IMR-90 (cell line): ENCODE measurements around the gene GCNT2. TPM values are rescaled to one million over a fixed set of nuclear protein-coding genes. Genes with fewer than 3 reads are reported as not detected.

ENCODE experiments used
- ATAC-seq: fragments of 200-7000 bp; cut with Tn5 transposase; 2 replicates; pipeline ENCODE4 v1.9.1; 2020; ENCODE audit warnings: low read depth, mild to moderate bottlenecking, moderate library complexity
- BruUV-seq: library from RNA; stranded (reverse); fragments of 400-500 nt; replicated peaks from 2 replicates; lab custom pipeline; 2021; lab: Mats Ljungman, UMichigan
- CTCF ChIA-PET: fragments of 300-600 bp; formaldehyde crosslinking; extraction: SDS; loops from one replicate; lab custom pipeline; 2021; ENCODE audit warnings: antibody characterized with exemption; lab: Yijun Ruan, JAX
- POLR2A ChIA-PET: fragments of 300-600 bp; sonication (Branson Sonifier 250); formaldehyde crosslinking; loops from one replicate; lab custom pipeline; 2022; ENCODE audit warnings: antibody characterized with exemption; ENCODE audit not compliant: unreplicated experiment; lab: Charles Lee
- DNase-seq: peaks from one replicate; pipeline ENCODE4 v3.0.0; 2013
- H2AFZ ChIP-seq: replicated peaks from 2 replicates; pipeline ENCODE3; 2013; ENCODE audit warnings: low read length, mild to moderate bottlenecking; ENCODE audit not compliant: poor library complexity
- H2AK5ac ChIP-seq: 2 replicates; pipeline ENCODE4 v1.6.1; 2013; ENCODE audit warnings: low read depth, low read length, inconsistent platforms
- H2AK9ac ChIP-seq: replicated peaks from 2 replicates; pipeline ENCODE3; 2013; ENCODE audit warnings: mild to moderate bottlenecking, low read depth, low read length, moderate library complexity; ENCODE audit not compliant: poor library complexity
- H2BK120ac ChIP-seq: 2 replicates; pipeline ENCODE4 v1.6.1; 2013; ENCODE audit warnings: low read depth, low read length, inconsistent platforms
- H2BK15ac ChIP-seq: 3 replicates; pipeline ENCODE4 v1.6.1; 2013; ENCODE audit warnings: low read depth, low read length, inconsistent platforms
- H2BK20ac ChIP-seq: 2 replicates; pipeline ENCODE4 v1.6.1; 2013; ENCODE audit warnings: low read depth, mild to moderate bottlenecking, inconsistent platforms, low read length, moderate library complexity
- H2BK5ac ChIP-seq: 2 replicates; pipeline ENCODE4 v1.6.1; 2013; ENCODE audit warnings: mild to moderate bottlenecking, low read depth, low read length, inconsistent platforms; ENCODE audit not compliant: poor library complexity, severe bottlenecking
- H3K14ac ChIP-seq: replicated peaks from 2 replicates; pipeline ENCODE4 v1.6.1; 2013; ENCODE audit warnings: low read depth, low read length, inconsistent platforms
- H3K18ac ChIP-seq: 2 replicates; pipeline ENCODE4 v1.6.1; 2013; ENCODE audit warnings: low read depth, low read length, control low read depth
- H3K23ac ChIP-seq: 2 replicates; pipeline ENCODE4 v1.6.1; 2013; ENCODE audit warnings: low read depth, low read length, inconsistent platforms
- H3K27ac ChIP-seq: 2 replicates; pipeline ENCODE4 v1.5.1; 2013; ENCODE audit warnings: mild to moderate bottlenecking, control low read depth, low read length; ENCODE audit not compliant: insufficient read depth
- H3K27me3 ChIP-seq: 2 replicates; pipeline ENCODE4 v1.6.1; 2013; ENCODE audit warnings: low read length; ENCODE audit not compliant: control insufficient read depth, insufficient read depth
- H3K36me3 ChIP-seq: 2 replicates; pipeline ENCODE4 v1.6.1; 2013; ENCODE audit warnings: low read length, mixed read lengths; ENCODE audit not compliant: control insufficient read depth, insufficient read depth
- H3K4ac ChIP-seq: 2 replicates; pipeline ENCODE4 v1.6.1; 2013; ENCODE audit warnings: low read depth, low read length, inconsistent platforms
- H3K4me1 ChIP-seq: 2 replicates; pipeline ENCODE4 v1.6.1; 2013; ENCODE audit warnings: low read length, mixed read lengths; ENCODE audit not compliant: control insufficient read depth, insufficient read depth
- H3K4me2 ChIP-seq: 2 replicates; pipeline ENCODE4 v1.6.1; 2013; ENCODE audit warnings: low read depth, mild to moderate bottlenecking, control low read depth, low read length, moderate library complexity
- H3K4me3 ChIP-seq: 2 replicates; pipeline ENCODE4 v1.5.1; 2013; ENCODE audit warnings: low read depth, mild to moderate bottlenecking, control low read depth, low read length, moderate library complexity; ENCODE audit not compliant: insufficient read depth
- H3K56ac ChIP-seq: 2 replicates; pipeline ENCODE4 v1.6.1; 2013; ENCODE audit warnings: low read length, inconsistent platforms; ENCODE audit not compliant: insufficient read depth; ENCODE audit errors: extremely low read depth
- H3K79me1 ChIP-seq, 2 experiments: 2 replicates each; pipeline ENCODE4 v1.6.1; 2013; ENCODE audit warnings: low read length in 2 of 2, inconsistent platforms in 1 of 2, low read depth in 1 of 2
- H3K9ac ChIP-seq: 2 replicates; pipeline ENCODE4 v1.6.1; 2013; ENCODE audit warnings: low read depth, low read length, control low read depth
- H3K9me1 ChIP-seq: 2 replicates; pipeline ENCODE4 v1.6.1; 2013; ENCODE audit warnings: low read length, inconsistent platforms; ENCODE audit not compliant: insufficient read depth
- H3K9me3 ChIP-seq: 2 replicates; pipeline ENCODE4 v1.6.1; 2013; ENCODE audit warnings: low read length; ENCODE audit not compliant: control insufficient read depth, insufficient read depth
- H4K20me1 ChIP-seq: 2 replicates; pipeline ENCODE4 v1.6.1; 2013; ENCODE audit warnings: low read length, inconsistent platforms; ENCODE audit not compliant: insufficient read depth
- H4K5ac ChIP-seq: 2 replicates; pipeline ENCODE4 v1.6.1; 2013; ENCODE audit warnings: mild to moderate bottlenecking, low read depth, low read length, control low read depth
- H4K8ac ChIP-seq, 2 experiments: 2 replicates each; pipeline ENCODE4 v1.6.1; 2013; ENCODE audit warnings: low read depth in 2 of 2, low read length in 2 of 2, control low read depth in 1 of 2, inconsistent platforms in 1 of 2
- H4K91ac ChIP-seq: 2 replicates; pipeline ENCODE4 v1.6.1; 2013; ENCODE audit warnings: low read depth, low read length, inconsistent platforms; ENCODE audit not compliant: insufficient read depth
- BHLHE40 ChIP-seq: fragments of 150-350 bp; IDR thresholded peaks from 2 replicates; pipeline ENCODE4 v1.6.1; 2016; ENCODE audit warnings: mild to moderate bottlenecking, low read depth, low read length
- CHD1 ChIP-seq: IDR thresholded peaks from 2 replicates; pipeline ENCODE4 v1.6.1; 2012; ENCODE audit warnings: low read depth, low read length, improper control_type of control experiment
- ELK1 ChIP-seq: fragments of 150-350 bp; IDR thresholded peaks from 2 replicates; pipeline ENCODE4 v1.6.1; 2016; ENCODE audit warnings: low read depth, mild to moderate bottlenecking, low read length, moderate library complexity, borderline replicate concordance
- FOS ChIP-seq: fragments of 150-350 bp; IDR thresholded peaks from 2 replicates; pipeline ENCODE4 v1.6.1; 2016; ENCODE audit warnings: low read depth, low read length
- MAFK ChIP-seq: IDR thresholded peaks from 2 replicates; pipeline ENCODE4 v1.6.1; 2012; ENCODE audit warnings: low read depth, low read length, improper control_type of control experiment
- MXI1 ChIP-seq: IDR thresholded peaks from 2 replicates; pipeline ENCODE4 v1.6.1; 2012; ENCODE audit warnings: low read depth, mild to moderate bottlenecking, low read length, moderate library complexity, borderline replicate concordance
- NFE2L2 ChIP-seq: fragments of 150-350 bp; IDR thresholded peaks from 2 replicates; pipeline ENCODE4 v1.6.1; 2016; ENCODE audit warnings: low read depth, mild to moderate bottlenecking, low read length
- RAD21 ChIP-seq: IDR thresholded peaks from 2 replicates; pipeline ENCODE4 v1.6.1; 2012; ENCODE audit warnings: low read length, improper control_type of control experiment
- RCOR1 ChIP-seq: IDR thresholded peaks from 2 replicates; pipeline ENCODE4 v1.6.1; 2012; ENCODE audit warnings: mild to moderate bottlenecking, low read length, improper control_type of control experiment; ENCODE audit not compliant: insufficient replicate concordance
- RFX5 ChIP-seq: IDR thresholded peaks from 2 replicates; pipeline ENCODE4 v1.8.0; 2012; ENCODE audit warnings: low read depth, mild to moderate bottlenecking, low read length, moderate library complexity
- SMC3 ChIP-seq: fragments of 150-350 bp; IDR thresholded peaks from 2 replicates; pipeline ENCODE4 v1.6.1; 2016; ENCODE audit warnings: low read depth, mild to moderate bottlenecking, antibody characterized with exemption, low read length, moderate library complexity
- WGBS, 2 experiments: methylation state at CpG; one replicate each; pipeline versions ENCODE4 v1.1.5 to v1.1.7; 2013; ENCODE audit warnings: missing lambda C conversion rate in 2 of 2; ENCODE audit not compliant: insufficient read length in 1 of 2; ENCODE audit errors: extremely low coverage in 2 of 2; 5-methylcytosine and 5-hydroxymethylcytosine counted together
- dilution Hi-C: fragments of 300-500 bp; cut with HindIII; formaldehyde crosslinking; loops from one replicate; pipeline ENCODE4 v1.14.3; 2018; ENCODE audit warnings: low sequenced_read_pairs; ENCODE audit not compliant: unreplicated experiment
- in situ Hi-C: fragments of 300-500 bp; cut with MboI; formaldehyde crosslinking; loops from 3 replicates; pipeline ENCODE4 v1.14.3; 2019; ENCODE audit warnings: low sequenced_read_pairs, inconsistent platforms, mixed read lengths
- intact Hi-C: fragments of 100-400 bp; cut with micrococcal nuclease; formaldehyde crosslinking; loops from 2 replicates; pipeline ENCODE4 v1.10.0; 2022
- polyA plus RNA-seq, 3 experiments: library from polyadenylated mRNA; depleted of rRNA; stranded (reverse); fragments of >200 nt; gene quantifications; 2 replicates each; pipeline ENCODE4 v1.2.3, GENCODE V29; 2012; ENCODE audit warnings: low replicate concordance in 1 of 3
- total RNA-seq: library from RNA; depleted of rRNA; stranded (reverse); fragments of >200 nt; gene quantifications from 2 replicates; pipeline ENCODE4 v1.2.3, GENCODE V29; 2012
- TF ChIP-seq, protein P1 (sequence below): fragments of 150-350 bp; IDR thresholded peaks from 2 replicates; pipeline ENCODE4 v1.6.1; 2017; ENCODE audit warnings: mild to moderate bottlenecking, antibody characterized with exemption, low read length, low read depth

Gene GCNT2
- total and polyA plus RNA-seq, 2 of the 4 experiments (the other 2 are of a cell fraction) = 0.34 to 0.90 TPM

DNA sequence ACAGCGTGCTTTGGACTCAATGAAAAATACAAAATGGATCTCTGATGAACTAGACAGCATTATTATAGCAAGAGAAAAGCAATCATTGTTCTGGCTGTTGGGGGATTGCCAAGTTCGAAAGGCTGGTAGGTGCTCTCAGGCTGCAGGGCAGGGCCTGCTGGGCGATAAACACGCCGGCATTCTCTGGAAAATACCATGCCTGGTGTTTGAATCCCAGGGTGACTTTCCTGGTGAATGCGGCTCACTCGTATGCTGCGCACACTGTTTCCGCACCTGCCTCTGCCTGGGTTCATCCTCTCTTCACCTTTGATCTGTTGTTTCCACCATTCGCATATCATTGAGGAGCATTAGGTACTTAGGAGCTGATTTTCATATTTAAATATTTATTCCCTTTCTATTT lies 37.4 kb downstream of the GCNT2 start:
- H3K18ac ChIP-seq = no peak overlapping the region
- no peak overlapping the region for H3K23ac ChIP-seq
- H3K4me2 ChIP-seq = no peak overlapping the region
- no peak overlapping the region for H4K8ac ChIP-seq
- H3K56ac ChIP-seq = no peak overlapping the region
- in situ Hi-C loops (no loop called here), dilution Hi-C loops (no loop called here), intact Hi-C loops (no loop called here)
- no peak for ATAC-seq
- no peaks in the 10 kb centered on the region for H3K36me3 ChIP-seq
- no peaks in the 10 kb centered on the region for H3K79me1 ChIP-seq
- H2BK15ac ChIP-seq = no peak overlapping the region
- H2BK20ac ChIP-seq = no peak overlapping the region
- no peak overlapping the region for H2AFZ ChIP-seq
- H4K5ac ChIP-seq = no peak overlapping the region
- no peak overlapping the region for H3K4ac ChIP-seq
- no peak overlapping the region for H3K9ac ChIP-seq
- CTCF ChIA-PET = no interaction called here
- H3K9me1 ChIP-seq = peaks cover 2% of the 10 kb centered on the region; the same call in 1 of the 2 replicates
- no peak overlapping the region for H3K4me3 ChIP-seq
- H3K14ac ChIP-seq = no peak overlapping the region
- H4K91ac ChIP-seq = no peak overlapping the region
- no peak overlapping the region for H2BK120ac ChIP-seq
- peaks cover 5% of the 10 kb centered on the region; the same call in 1 of the 2 replicates for H3K4me1 ChIP-seq
- no peaks in the 10 kb centered on the region for H3K9me3 ChIP-seq
- POLR2A ChIA-PET = no interaction called here
- no peak overlapping the region for H2AK9ac ChIP-seq
- H3K27ac ChIP-seq = no peak overlapping the region
- no peaks in the 10 kb centered on the region for H4K20me1 ChIP-seq
- H2BK5ac ChIP-seq = no peak overlapping the region
- no TSS peak for BruUV-seq
- DNase-seq = no peak
- TF ChIP-seq RFX5 = no peak
- TF ChIP-seq SMC3 = no peak
- TF ChIP-seq RAD21 = no peak
- TF ChIP-seq, protein P1, sequence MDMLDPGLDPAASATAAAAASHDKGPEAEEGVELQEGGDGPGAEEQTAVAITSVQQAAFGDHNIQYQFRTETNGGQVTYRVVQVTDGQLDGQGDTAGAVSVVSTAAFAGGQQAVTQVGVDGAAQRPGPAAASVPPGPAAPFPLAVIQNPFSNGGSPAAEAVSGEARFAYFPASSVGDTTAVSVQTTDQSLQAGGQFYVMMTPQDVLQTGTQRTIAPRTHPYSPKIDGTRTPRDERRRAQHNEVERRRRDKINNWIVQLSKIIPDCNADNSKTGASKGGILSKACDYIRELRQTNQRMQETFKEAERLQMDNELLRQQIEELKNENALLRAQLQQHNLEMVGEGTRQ = no peak
- no peak for TF ChIP-seq RCOR1
- TF ChIP-seq MXI1 = no peak
- TF ChIP-seq MAFK = no peak
- no peak for TF ChIP-seq CHD1
- no peak for TF ChIP-seq NFE2L2
- no peak for TF ChIP-seq FOS
- no peak for TF ChIP-seq BHLHE40
- TF ChIP-seq ELK1 = no peak
- no peaks in the 10 kb centered on the region for H3K27me3 ChIP-seq
- 81% methylated on average over 4 of the region's 10 CpGs; no CpG with 5 or more reads in 1 of the 2 experiments for WGBS, 2 experiments
- H2AK5ac ChIP-seq = no peak overlapping the region
